Kidney epithelial cell (primary cell): Measurements from ENCODE around the gene ISYNA1. TPM values are rescaled to one million over a fixed set of nuclear protein-coding genes. Genes with fewer than 3 reads are reported as not detected.

Experiments
- DNase-seq: peaks from one replicate; pipeline ENCODE4 v3.0.0-alpha.2; 2010; ENCODE audit warnings: low read depth
- H3K27me3 ChIP-seq: 2 replicates; pipeline ENCODE4 v1.6.0; 2011; ENCODE audit warnings: low read length; ENCODE audit not compliant: control insufficient read depth, insufficient read depth
- H3K36me3 ChIP-seq: 2 replicates; pipeline ENCODE4 v1.5.1; 2011; ENCODE audit warnings: low read length; ENCODE audit not compliant: control insufficient read depth, insufficient read depth
- H3K4me3 ChIP-seq: 2 replicates; pipeline ENCODE4 v1.5.1; 2011; ENCODE audit warnings: low read depth, mild to moderate bottlenecking, control low read depth, low read length
- total RNA-seq: library from RNA; depleted of rRNA; stranded (reverse); fragments of >200 nt; gene quantifications from 2 replicates; pipeline ENCODE4 v1.2.3, GENCODE V29; 2015
- TF ChIP-seq, protein P1 (sequence below): IDR thresholded peaks from 2 replicates; pipeline ENCODE4 v1.5.1; 2011; ENCODE audit warnings: mild to moderate bottlenecking, moderate library complexity, low read length, control low read depth, inconsistent platforms; ENCODE audit not compliant: insufficient read depth, poor library complexity, severe bottlenecking

Gene ISYNA1
- total RNA-seq, 1 donor from 2014 or later = 53.9 TPM

DNA sequence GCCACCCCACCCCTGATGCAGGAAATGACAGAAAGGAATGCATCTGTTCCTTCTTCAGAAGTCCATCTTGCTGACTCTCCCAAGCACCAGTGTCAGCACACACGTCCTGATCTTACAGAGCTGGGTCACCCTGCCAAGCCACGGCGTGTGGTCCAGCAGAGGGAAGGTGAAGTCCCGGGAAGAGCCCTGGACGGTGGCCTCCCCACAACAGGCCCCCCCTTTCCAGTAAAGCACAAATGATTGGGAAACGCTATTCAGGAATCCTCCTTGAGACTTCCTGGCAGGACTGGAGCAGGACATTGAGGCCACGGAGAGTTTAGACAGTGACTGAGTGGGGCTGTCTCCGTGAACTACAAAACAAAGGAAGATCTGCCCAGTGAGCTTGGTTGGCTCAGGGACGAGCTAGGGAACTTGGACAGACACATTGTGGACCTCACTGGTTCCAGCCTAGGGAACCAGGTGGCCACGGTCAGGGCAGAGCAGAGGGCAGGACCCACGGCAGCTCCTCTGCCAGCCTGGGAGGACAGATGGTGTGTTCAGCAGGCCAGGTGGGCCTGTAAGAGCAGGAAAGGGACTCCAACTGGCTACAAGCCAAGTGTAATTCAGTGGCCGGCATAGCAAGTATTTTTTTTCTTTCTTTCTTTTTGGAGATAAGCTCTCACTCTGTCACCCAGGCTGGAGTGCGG is 42.2 kb upstream of the ISYNA1 start:
- H3K4me3 ChIP-seq = no peak overlapping the region
- TF ChIP-seq, protein P1, sequence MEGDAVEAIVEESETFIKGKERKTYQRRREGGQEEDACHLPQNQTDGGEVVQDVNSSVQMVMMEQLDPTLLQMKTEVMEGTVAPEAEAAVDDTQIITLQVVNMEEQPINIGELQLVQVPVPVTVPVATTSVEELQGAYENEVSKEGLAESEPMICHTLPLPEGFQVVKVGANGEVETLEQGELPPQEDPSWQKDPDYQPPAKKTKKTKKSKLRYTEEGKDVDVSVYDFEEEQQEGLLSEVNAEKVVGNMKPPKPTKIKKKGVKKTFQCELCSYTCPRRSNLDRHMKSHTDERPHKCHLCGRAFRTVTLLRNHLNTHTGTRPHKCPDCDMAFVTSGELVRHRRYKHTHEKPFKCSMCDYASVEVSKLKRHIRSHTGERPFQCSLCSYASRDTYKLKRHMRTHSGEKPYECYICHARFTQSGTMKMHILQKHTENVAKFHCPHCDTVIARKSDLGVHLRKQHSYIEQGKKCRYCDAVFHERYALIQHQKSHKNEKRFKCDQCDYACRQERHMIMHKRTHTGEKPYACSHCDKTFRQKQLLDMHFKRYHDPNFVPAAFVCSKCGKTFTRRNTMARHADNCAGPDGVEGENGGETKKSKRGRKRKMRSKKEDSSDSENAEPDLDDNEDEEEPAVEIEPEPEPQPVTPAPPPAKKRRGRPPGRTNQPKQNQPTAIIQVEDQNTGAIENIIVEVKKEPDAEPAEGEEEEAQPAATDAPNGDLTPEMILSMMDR = no peak
- no peaks in the 10 kb centered on the region for H3K36me3 ChIP-seq
- DNase-seq = no peak
- H3K27me3 ChIP-seq = no peaks in the 10 kb centered on the region

GRCh38 chr19:18478545-18479311 is 40.8 kb upstream of the ISYNA1 start:
- TF ChIP-seq, protein P1 = no peak
- Histone ChIP-seq H3K36me3 (no peaks in the 10 kb centered on the region), H3K27me3 (no peaks in the 10 kb centered on the region), H3K4me3 (no peak overlapping the region)
- DNase-seq = peak; percentile 49

- Histone ChIP-seq H3K4me3 (no peak overlapping the region), H3K27me3 (no peaks in the 10 kb centered on the region), H3K36me3 (no peaks in the 10 kb centered on the region)
- DNase-seq = no peak
- TF ChIP-seq, protein P1 = no peak
These were observed 40.0 kb upstream of the ISYNA1 start for GRCh38 chr19:18477974-18478373.

DNA sequence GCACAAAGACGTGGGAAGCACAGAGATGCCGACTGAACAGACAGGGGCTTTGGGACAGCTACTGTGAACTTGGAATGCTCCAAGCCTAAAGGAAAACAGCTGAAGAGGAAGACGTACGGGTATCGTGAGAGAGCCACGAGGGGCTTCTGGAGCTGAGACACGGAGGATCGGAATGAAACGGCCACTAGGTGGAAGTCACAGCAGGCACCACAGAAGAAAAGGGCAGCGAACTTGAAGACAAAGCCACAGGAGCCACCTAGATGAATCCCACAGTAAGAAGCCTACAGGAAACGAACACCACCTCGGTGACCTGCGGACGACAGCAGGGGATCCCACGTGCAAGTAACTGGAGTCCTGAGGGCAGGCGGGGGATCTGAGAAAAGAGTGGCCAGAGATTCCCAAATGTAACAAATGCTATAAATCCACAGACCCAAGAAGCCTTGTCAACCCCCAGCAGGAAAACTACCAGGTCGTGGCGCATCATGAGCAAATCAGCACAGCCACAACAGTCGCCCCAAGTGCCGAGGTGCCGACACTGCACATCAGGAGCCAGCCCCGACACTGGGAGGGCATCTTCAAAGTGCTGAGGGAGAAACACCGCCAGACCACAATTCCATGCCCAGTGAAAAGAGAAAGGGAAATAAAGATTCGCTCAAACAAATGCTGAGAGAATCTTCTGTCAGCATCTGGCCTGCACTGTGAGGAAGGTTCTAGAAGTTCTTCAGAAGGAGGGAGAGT is 39.3 kb upstream of the ISYNA1 start:
- no peak for DNase-seq
- TF ChIP-seq, protein P1 = no peak
- Histone ChIP-seq H3K4me3 (no peak overlapping the region), H3K27me3 (no peaks in the 10 kb centered on the region), H3K36me3 (no peaks in the 10 kb centered on the region)

GRCh38 chr19:18476507-18477041 is 38.6 kb upstream of the ISYNA1 start:
- no peak for DNase-seq
- H3K4me3 ChIP-seq = no peak overlapping the region
- no peaks in the 10 kb centered on the region for H3K36me3 ChIP-seq
- TF ChIP-seq, protein P1 = no peak
- no peaks in the 10 kb centered on the region for H3K27me3 ChIP-seq
